T-helper 17 cell (primary cell): ENCODE measurements around the gene P3H1. TPM values are rescaled to one million over a fixed set of nuclear protein-coding genes. Genes with fewer than 3 reads are reported as not detected.

Experiments
- ATAC-seq: fragments of 150-1000 bp; cut with Tn5 transposase; 2 replicates; pipeline ENCODE4 v1.10.0; 2021; ENCODE audit warnings: mild to moderate bottlenecking, moderate library complexity
- DNase-seq, 3 donors: peaks; one replicate each; pipeline versions ENCODE4 v3.0.0 to v3.0.0-alpha.2; 2020 to 2021
- H3K9me3 ChIP-seq: one replicate; pipeline ENCODE4 v1.7.0; 2013; ENCODE audit warnings: low read length, mild to moderate bottlenecking; ENCODE audit not compliant: control insufficient read depth, poor library complexity, severe bottlenecking
- H3K27ac Mint-ChIP-seq: one replicate; pipeline ENCODE4 v1.8.0; 2022; ENCODE audit warnings: mild to moderate bottlenecking, moderate library complexity, mixed read lengths
- H3K27me3 Mint-ChIP-seq: one replicate; pipeline ENCODE4 v1.8.0; 2022; ENCODE audit warnings: mixed read lengths
- H3K36me3 Mint-ChIP-seq: one replicate; pipeline ENCODE4 v1.8.0; 2022; ENCODE audit warnings: low read depth, mixed read lengths
- H3K4me1 Mint-ChIP-seq: one replicate; pipeline ENCODE4 v1.8.0; 2022; ENCODE audit warnings: mild to moderate bottlenecking, mixed read lengths
- H3K4me3 Mint-ChIP-seq: one replicate; pipeline ENCODE4 v1.8.0; 2022; ENCODE audit warnings: mild to moderate bottlenecking, moderate library complexity, mixed read lengths
- total RNA-seq, 4 donors: library from RNA in 2 of 4; stranded (reverse) in 2 of 4; gene quantifications; one replicate each; pipeline ENCODE4 v1.2.3 and lab custom pipeline; 2022 to 2026

The P3H1 gene
- total RNA-seq, 2 donors from 2014 or later = 22.5 to 26.7 TPM

GRCh38 chr1:42747125-42747524 is 19.7 kb downstream of the P3H1 start:
- H3K9me3 ChIP-seq = no peaks in the 10 kb centered on the region
- Mint-ChIP-seq H3K4me3 (no peak overlapping the region), H3K27me3 (no peaks in the 10 kb centered on the region), H3K4me1 (peaks cover 4% of the 10 kb centered on the region), H3K27ac (no peak overlapping the region), H3K36me3 (peaks cover 8% of the 10 kb centered on the region)
- DNase-seq (peak; percentile 18 to 39 (median 32)), ATAC-seq (no peak)

DNA sequence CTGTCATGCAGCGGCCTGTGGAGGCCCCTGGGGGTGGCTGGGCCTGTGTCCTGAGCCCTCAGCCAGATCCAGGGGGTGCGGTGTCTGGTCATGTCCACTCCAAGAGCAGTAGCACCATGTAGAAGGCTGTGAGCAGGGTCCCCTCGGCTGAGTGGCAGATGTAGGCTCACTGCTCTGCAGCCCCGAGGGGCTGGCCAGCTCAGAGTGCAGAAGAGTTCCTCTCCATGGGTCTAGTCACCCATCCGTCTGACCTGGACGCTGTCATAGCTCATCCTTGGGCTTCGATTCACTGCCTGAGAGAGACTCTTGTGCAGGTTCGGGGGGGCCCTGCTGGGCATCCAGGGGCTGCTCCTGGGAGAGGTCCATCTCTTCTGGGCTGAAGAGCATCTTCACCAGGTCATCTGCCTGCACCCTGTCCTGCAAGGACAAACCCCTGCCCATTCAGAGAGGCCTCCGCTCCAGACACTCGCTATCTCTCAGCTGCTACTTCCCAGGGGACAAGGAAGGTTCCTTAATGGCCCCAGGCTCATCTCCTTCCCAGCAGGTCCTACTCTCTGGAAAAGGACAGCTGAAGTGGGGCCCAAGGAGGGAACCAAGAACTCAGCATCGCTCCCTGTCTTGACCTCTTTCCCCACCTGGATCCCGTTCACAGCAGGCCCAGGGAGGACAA is 20.3 kb downstream of the P3H1 start:
- no peaks in the 10 kb centered on the region for H3K9me3 ChIP-seq
- Mint-ChIP-seq H3K4me1 (peaks cover 4% of the 10 kb centered on the region), H3K27ac (no peak overlapping the region), H3K36me3 (peaks cover 8% of the 10 kb centered on the region), H3K27me3 (no peaks in the 10 kb centered on the region), H3K4me3 (no peak overlapping the region)
- ATAC-seq (no peak), DNase-seq (no peak)

DNA sequence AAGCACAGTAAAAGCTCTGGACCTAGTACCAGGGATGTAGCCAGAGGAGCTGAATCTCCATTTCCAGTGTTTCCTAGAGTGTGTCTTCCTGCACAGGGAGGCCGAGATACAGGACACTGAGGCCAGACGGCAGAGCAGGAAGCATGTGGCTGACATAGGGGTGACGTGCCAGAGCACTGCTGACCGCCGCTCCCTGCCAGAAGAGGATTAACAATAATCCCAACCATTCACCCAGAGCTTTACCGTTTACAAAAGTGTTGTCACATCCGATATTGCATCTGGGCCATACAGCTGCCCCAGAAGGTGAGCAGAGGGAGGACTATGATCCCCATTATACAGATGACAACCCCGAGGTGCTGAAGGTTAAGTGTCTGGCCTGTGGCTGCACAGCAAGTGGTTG is 21.0 kb downstream of the P3H1 start:
- Mint-ChIP-seq H3K4me1 (peaks cover 4% of the 10 kb centered on the region), H3K4me3 (no peak overlapping the region), H3K27ac (no peak overlapping the region), H3K27me3 (no peaks in the 10 kb centered on the region), H3K36me3 (peaks cover 8% of the 10 kb centered on the region)
- no peak for DNase-seq
- ATAC-seq = no peak
- H3K9me3 ChIP-seq = no peaks in the 10 kb centered on the region

GRCh38 chr1:42744148-42744413 is 22.7 kb downstream of the P3H1 start:
- Mint-ChIP-seq H3K4me3 (no peak overlapping the region), H3K27me3 (no peaks in the 10 kb centered on the region), H3K27ac (peak overlapping the region; percentile 43), H3K4me1 (peaks cover 4% of the 10 kb centered on the region), H3K36me3 (no peaks in the 10 kb centered on the region)
- no peak for ATAC-seq
- DNase-seq = no peak
- no peaks in the 10 kb centered on the region for H3K9me3 ChIP-seq

DNA sequence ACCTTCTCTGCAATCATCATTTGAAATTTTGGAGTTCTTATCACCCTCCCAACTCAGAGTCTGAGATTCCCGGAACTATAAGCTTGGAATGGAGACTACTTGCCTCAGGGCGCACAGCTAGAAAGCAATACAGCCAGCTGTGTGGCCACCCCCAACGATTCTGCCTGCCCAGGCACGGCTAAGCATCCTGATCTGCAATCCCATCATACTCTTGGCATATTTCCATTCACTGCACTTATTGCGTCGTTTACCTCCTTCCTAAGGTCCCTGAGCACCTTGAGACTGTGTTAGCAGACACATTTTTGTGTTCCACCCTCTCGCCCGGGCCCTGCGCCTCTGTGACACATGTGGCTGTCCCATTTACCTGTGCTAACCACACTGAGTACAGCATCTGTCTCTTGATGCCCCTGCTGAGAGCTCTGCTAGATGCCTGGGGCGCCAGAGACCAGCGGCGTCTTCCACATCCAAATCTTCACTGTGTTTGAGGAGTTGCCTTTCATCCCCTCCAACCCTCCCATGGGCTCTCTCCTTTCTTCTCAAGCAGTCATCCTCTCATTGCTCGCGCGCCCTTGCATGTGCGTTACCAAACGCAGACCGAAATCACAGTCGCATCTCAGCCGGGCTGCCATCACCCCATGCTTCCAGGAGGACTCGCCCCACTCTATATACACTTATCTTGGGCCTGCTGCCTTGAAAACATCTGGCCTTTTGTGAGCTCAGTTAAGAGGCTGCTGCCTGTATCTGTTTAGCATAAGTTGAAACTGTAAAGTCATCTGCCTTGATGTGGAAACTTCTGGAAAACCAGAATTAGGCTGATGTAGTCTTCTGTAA is 23.3 kb downstream of the P3H1 start:
- Mint-ChIP-seq H3K4me3 (no peak overlapping the region), H3K27ac (peak overlapping the region; percentile 43), H3K4me1 (peaks cover 3% of the 10 kb centered on the region), H3K27me3 (no peaks in the 10 kb centered on the region), H3K36me3 (no peaks in the 10 kb centered on the region)
- no peak for DNase-seq
- no peaks in the 10 kb centered on the region for H3K9me3 ChIP-seq
- no peak for ATAC-seq

DNA sequence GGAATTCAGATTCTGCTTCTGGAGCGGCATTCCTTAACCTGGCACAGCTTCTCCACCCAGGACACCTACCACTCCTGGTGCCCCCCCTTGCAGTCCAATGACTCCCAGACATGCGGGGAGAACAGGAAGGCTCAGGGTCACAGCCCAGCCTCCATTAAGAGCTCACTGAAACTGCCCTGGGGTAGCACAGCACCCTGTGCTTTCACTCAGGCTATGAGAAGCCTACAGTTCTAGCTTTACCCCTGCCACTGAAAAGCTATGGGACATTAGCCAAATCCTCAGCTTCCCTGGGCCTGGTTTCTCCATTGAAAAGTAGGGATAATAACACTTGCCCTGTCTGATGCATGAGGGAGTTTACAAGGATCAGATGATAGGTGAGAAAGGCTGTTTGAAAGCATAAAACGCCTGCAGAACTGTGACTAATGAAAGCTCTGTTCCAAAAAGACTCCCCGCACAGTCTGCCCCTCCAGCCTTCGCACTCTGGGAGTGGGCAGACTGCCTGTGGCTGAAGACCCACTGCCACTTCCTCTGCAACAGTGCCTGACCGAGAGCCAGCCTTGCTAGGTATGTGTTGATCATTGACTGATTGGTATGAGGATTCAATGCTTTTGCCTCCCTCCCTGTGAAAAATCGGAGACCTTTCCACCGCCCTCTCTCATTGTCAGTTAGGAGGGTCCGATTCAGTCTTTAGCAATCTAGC is 24.1 kb downstream of the P3H1 start:
- no peak for DNase-seq
- Mint-ChIP-seq H3K4me3 (no peak overlapping the region), H3K36me3 (no peaks in the 10 kb centered on the region), H3K4me1 (peaks cover 3% of the 10 kb centered on the region), H3K27me3 (no peaks in the 10 kb centered on the region), H3K27ac (no peak overlapping the region)
- H3K9me3 ChIP-seq = no peaks in the 10 kb centered on the region
- ATAC-seq = no peak

DNA sequence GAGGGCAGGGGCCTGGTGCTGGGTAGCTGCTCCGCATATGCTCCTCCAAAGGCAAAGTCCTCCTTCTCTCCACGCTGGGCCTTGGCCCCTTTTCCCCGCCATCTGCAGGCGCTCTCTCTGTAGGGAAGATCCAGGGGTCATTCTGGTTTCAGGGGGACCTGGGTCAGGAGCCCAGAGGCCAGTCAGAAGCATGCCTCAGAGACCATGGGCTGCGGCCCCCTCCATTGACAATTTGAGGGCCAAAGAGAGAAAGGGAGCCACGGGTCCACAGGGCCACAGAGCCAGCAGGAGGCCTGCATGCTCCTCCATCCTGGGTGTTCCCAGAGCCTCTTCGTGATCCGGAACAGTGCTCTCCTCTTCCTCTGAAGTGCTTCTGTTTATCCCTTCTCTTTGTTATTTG is 24.7 kb downstream of the P3H1 start:
- H3K27ac Mint-ChIP-seq = no peak overlapping the region
- H3K4me1 Mint-ChIP-seq = peaks cover 6% of the 10 kb centered on the region
- no peaks in the 10 kb centered on the region for H3K27me3 Mint-ChIP-seq
- H3K36me3 Mint-ChIP-seq = no peaks in the 10 kb centered on the region
- no peak overlapping the region for H3K4me3 Mint-ChIP-seq
- ATAC-seq = no peak
- no peaks in the 10 kb centered on the region for H3K9me3 ChIP-seq
- DNase-seq = no peak

GRCh38 chr1:42741706-42742105 is 25.1 kb downstream of the P3H1 start:
- H3K4me3 Mint-ChIP-seq = no peak overlapping the region
- no peak overlapping the region for H3K27ac Mint-ChIP-seq
- peaks cover 10% of the 10 kb centered on the region for H3K4me1 Mint-ChIP-seq
- no peaks in the 10 kb centered on the region for H3K36me3 Mint-ChIP-seq
- no peaks in the 10 kb centered on the region for H3K9me3 ChIP-seq
- ATAC-seq (no peak), DNase-seq (no peak)
- H3K27me3 Mint-ChIP-seq = no peaks in the 10 kb centered on the region

DNA sequence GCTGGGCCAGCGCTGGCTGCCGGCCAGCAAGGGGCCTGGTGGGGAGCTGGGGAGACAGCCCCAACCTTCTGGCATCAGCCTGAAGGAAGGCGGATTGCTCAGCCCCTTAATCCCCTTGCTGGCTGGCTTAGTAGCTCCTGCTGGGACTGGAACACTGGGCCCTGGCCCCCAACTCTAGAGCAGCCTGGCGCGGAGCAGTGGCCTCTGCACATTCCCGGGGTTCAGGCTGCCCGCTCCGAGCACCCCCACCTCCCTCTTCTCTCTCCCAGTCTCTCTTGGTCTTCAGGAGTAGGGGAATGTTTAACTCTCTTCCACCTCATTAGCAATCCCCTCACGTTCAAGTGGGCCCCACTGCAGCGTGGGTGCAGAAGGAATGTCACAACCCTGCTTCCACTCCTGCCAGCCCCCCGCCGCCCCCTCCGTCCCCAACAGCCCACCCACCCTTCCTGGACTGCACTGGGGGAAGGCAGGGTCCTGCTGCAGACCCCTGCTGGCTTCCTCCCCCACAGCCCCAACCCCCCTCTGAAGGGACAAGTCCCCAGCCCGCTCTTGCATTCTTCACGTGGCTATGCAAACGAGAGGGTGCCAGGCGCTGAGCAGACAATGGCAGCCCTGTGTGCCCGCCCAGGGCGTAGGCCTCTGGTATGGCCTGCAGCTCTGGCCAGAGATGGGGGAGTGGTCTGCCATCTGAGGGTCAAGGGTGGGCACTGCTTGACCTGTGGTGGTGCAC is 25.8 kb downstream of the P3H1 start:
- H3K27ac Mint-ChIP-seq = no peak overlapping the region
- peaks cover 14% of the 10 kb centered on the region for H3K4me1 Mint-ChIP-seq
- H3K36me3 Mint-ChIP-seq = no peaks in the 10 kb centered on the region
- H3K9me3 ChIP-seq = no peaks in the 10 kb centered on the region
- DNase-seq (no peak), ATAC-seq (no peak)
- no peak overlapping the region for H3K4me3 Mint-ChIP-seq
- H3K27me3 Mint-ChIP-seq = no peaks in the 10 kb centered on the region

- DNase-seq (no peak), ATAC-seq (no peak)
- H3K27me3 Mint-ChIP-seq = no peaks in the 10 kb centered on the region
- peak within 1 kb of the TSS; percentile 32 for H3K27ac Mint-ChIP-seq
- H3K4me1 Mint-ChIP-seq = peaks cover 14% of the 10 kb centered on the region
- H3K36me3 Mint-ChIP-seq = no peaks in the 10 kb centered on the region
- H3K4me3 Mint-ChIP-seq = no peak within 1 kb of the TSS
- no peaks in the 10 kb centered on the region for H3K9me3 ChIP-seq
Observed at GRCh38 chr1:42739753-42740700, 26.8 kb downstream of the P3H1 start, which contains the start of gene CLDN19. CLDN19 (minus strand) TSS chr1:42740236; CDS start chr1:42740063, 173 bp downstream.

GRCh38 chr1:42738678-42739226 is 28.1 kb downstream of the P3H1 start:
- no peak for ATAC-seq
- H3K9me3 ChIP-seq = no peaks in the 10 kb centered on the region
- Mint-ChIP-seq H3K4me3 (no peak overlapping the region), H3K4me1 (peaks cover 14% of the 10 kb centered on the region), H3K27me3 (no peaks in the 10 kb centered on the region), H3K36me3 (no peaks in the 10 kb centered on the region), H3K27ac (peak overlapping the region; percentile 32)
- no peak for DNase-seq

DNA sequence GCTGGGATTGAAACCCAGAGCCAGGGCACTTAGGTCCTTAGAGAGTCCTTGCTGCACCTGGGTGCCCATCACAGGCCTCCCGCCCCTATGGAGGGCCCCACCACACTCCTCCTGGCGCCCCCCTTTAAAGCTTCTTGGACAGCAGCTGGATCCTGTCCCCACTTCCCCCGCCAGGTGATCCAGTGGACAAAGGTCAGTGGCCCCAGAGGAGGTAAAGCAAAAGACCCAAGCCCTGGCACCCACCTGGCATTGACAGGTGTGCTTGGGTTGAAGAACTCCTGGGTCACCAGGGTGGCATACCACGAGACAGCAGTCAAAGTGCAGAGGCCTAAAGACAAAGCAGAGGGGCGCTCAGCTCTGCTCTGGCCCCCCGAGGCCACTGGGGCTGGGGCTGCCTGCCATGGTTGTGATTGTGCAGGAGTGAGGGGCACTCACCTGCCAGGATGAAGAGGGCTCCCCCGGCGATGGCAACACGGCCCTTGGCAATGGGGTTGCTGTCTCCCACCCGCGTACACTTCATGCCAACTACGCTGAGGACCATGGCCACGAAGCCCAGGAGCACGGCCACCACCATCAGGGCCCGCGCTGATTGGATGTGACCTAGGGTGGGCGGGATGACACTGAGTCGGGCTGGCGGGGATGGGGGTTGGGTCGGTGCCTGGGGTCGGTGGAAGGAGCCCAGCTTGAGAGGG is 28.7 kb downstream of the P3H1 start:
- no peaks in the 10 kb centered on the region for H3K9me3 ChIP-seq
- Mint-ChIP-seq H3K4me1 (peaks cover 12% of the 10 kb centered on the region), H3K4me3 (no peak overlapping the region), H3K27me3 (no peaks in the 10 kb centered on the region), H3K36me3 (no peaks in the 10 kb centered on the region), H3K27ac (peak overlapping the region; percentile 95)
- DNase-seq (no peak), ATAC-seq (no peak)
